ENCODE measurements around the gene SCTR.
"Not testable (repeated sequence)": the region's sequence is repeated elsewhere in the genome, so short reads cannot be mapped to it uniquely, and the experiment has no call there.

The SCTR gene

DNA sequence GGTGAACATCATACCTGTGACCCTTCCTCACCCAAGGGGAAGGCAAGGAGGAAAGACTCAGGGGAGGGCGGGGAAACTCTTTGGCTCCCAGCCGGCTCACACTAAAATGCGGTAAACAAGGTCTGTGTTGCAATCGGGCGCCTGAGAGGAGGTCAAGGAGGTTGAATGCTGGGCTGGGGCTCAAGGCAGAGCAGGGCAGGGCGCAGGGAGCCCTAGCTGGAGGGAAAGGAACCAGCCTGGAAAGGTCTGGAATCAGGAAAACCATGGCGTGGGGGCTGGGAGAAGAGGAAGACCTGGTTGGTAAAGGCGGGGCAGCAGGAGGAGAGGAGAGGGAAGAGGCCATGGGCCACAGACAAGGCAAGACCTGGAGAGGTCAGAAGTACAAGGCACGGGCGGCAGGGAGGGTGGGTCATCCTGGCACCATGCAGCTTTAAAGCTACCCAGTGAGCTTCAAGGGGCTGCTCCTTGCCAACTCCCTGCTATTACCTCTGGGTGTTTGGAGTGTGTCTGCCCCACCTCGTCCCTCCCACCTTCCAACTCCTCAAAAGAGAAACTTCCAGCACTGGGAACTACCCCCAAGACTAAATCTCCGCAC is 97.4 kb downstream of the SCTR start:
- DNase-seq = no peak

GRCh38 chr2:119426396-119426675 is 97.9 kb downstream of the SCTR start:
- DNase-seq = no peak

- no peak for DNase-seq
Measured at GRCh38 chr2:119425620-119426395, 98.5 kb downstream of the SCTR start.

DNA sequence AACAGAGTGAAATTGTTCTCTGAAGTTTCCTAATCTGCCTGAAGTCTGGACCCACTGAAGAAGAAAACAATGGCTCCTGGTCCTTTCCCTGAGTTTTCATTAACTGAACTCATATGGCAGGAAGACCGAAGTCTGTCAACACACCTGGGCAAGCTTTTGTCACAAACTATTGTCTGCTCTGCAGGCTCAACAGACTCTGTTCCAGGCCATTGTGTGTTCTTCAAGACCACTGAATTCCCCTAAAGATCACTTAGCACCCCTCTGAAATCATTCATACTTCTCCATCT is 99.2 kb downstream of the SCTR start:
- DNase-seq = no peak

- no peak for DNase-seq
Measured at GRCh38 chr2:119424284-119425118, 99.8 kb downstream of the SCTR start.

DNA sequence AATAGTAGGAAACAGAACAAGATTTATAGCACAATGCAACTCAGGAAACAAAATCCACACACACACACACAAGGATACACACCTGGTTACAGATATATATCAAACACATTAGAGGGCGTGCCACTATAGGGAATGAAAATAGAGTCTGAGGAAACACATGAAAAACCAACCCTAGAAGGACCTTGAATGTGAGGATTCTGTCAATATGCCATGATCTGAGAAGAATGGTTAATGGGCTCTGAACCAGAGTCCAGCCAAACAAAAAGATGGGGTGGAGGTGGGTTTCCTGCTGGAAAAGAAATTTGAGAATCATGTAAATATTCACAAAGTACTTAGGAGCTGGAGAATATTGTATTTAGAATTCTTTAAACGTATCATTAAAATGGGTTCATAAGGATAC is 100.5 kb downstream of the SCTR start:
- DNase-seq = no peak

DNA sequence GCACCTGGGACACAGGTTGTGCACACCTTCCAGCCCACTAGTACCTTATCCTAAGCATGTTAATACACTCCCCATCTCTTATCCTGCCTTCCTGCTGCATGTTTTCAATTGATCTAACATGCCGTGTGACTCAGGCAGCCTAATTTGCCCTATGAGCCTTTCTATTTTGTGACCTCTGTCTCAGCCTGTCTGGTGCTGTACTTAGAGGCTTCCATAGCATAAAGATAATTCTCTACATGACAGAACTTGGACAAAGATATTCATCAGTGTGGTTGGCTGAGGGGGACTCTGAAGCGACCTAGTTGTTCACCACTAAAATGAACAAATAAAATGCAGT is 101.2 kb downstream of the SCTR start:
- no peak for DNase-seq

DNA sequence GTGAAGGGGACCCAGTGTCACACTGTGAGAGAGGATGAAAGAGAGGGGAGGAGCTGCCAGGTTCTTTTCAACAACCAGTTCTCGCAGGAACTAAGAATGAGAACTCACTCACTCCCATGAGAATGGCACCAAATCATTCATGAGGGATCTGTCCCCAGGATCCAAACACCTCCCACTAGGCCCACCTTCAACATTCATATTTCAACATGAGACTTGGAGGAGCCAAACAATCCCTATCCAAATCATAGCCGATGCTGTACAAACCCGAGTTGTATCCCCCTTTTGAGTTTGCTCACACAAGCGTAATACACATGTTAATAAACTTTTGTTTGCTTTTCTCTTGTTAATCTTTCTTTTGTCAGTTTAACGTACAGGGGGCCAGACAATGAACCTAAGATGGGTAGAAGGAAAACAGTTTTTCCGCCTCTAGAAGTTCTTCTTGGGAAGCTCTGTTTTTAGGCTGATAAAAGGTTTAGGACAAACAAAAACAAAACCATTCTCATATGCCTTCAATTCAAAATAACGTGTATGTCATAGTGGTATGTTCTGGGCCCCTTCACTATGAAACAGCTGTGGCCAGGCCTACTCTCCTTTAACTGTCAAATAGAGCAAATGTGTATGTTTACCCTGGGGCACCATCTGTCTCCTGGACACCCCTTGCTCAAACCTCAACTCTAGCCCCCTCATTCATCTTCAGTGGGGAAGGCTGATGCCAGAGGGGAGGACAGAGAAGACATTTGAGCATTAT is 101.7 kb downstream of the SCTR start:
- DNase-seq = no peak

DNA sequence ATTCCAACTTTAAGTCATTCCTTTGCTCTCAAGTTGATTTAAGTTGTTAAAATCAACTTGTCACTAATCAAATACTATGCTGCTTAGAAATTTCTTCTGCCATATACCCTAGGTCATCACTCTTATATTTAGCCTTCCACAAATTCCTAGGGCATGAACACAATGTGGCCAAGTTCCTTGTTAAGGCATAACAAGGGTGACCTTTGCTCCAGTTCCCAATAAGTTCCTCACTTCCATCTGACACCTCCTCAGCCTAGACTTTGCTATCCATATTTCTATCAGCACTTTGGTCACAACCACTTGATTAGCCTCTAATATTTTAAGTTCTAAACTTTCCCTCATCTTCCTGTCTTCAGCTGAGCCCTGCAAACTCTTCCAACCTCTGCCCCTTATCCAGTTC is 102.5 kb downstream of the SCTR start:
- DNase-seq = no peak

DNA sequence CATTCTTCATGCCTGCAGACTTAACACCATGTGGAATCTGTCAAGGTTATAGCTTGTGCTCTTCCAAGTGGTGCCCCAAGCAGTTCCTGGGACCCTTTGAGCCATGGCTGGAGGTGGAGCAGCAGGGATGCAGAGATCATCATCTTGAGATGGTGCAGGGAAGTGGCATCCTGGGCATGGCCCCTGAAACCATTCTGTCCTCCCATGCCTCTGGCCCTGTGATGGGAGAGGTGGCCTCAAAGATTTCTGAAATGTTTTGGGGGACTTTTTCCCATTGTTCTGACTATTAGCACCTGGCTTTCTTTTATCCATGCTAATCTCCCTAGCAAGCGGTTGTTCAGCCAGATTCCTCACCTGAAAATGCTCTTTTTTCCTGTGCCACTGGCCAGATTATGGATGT is 103.0 kb downstream of the SCTR start:
- DNase-seq = no peak

GRCh38 chr2:119419803-119420508 is 104.3 kb downstream of the SCTR start:
- DNase-seq = no peak

GRCh38 chr2:119419065-119419464 is 105.2 kb downstream of the SCTR start:
- no peak for DNase-seq

GRCh38 chr2:119417908-119418307 is 106.4 kb downstream of the SCTR start:
- DNase-seq = no peak

- DNase-seq = no peak
Measured at GRCh38 chr2:119416299-119416923, 107.9 kb downstream of the SCTR start.

- DNase-seq = no peak
Measured at GRCh38 chr2:119415630-119416029, 108.7 kb downstream of the SCTR start.

DNA sequence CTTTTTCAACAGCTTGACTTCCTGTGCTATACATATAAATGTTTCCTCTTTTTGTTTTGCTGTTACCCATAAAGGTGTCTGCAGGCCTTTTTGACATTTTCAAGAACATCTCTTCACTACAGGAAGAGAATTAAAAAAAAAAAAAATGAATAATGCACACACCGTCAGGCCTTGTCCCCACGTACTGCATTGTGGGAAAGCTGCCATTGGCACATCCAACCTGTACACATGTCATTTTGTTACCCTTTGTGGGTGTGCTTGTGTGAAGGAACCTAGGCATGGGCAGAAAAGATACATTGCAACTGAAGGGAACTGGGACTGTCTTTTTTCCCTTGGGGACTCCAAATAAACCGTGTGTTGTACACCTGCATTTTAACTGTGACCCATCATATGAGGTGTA is 109.4 kb downstream of the SCTR start:
- no peak for DNase-seq

DNA sequence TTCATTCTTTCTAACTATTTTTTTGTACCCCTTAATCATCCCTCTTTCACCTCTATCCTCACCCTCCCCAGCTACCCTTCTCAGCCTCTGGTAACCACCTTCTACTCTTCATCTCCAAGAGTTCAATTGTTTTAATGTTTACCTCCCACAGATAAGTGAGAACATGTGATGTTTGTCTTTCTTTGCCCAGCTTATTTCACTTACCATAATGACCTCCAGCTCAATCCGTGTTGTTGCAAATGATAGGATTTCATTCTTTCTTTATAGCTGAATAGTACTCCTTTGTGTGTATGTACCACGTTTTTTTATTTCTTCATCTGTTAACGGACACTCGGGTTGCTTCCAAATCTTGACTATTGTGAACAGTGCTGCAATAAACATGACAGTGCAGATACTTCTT is 114.8 kb downstream of the SCTR start:
- peak; percentile 56 for DNase-seq

- DNase-seq = peak; percentile 54
Measured at GRCh38 chr2:119408221-119408619, 116.1 kb downstream of the SCTR start.

DNA sequence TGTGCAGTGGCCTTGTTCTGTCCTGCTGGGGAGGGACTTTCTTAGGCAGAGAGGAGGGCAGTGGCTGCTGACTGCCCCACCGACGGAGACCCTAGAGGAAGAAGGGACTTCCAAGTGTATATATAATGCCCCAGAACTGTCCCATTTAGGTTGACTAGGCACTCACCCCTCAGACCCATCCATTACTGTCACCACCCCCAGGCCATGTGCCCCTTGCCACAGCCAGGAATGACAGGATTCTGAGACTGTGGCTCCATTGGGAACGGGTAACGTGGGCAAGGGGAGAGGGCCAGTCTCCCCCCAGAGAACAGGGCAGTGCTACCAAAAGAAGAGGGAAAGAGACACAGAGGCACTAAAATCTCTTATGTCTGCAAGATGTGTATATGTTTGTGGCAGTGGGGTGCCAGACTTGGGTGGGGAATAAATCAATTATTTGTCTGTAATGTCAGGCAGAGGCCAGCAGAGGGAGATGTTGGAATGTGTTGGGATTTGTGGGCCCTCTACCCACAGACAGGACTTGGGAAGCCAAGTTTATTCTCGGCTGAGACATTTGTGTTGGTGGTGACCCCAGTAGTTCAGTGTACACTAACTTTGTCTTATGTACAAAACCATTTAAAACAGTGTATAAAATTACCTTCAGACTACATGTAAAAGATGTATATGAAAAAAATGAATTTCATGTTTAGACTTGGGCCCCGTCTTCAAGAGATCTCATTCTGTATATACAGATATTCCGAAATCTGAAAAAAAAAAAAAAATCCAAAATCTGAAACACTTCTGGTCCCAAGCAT is 116.7 kb downstream of the SCTR start:
- DNase-seq = peak; percentile 50

DNA sequence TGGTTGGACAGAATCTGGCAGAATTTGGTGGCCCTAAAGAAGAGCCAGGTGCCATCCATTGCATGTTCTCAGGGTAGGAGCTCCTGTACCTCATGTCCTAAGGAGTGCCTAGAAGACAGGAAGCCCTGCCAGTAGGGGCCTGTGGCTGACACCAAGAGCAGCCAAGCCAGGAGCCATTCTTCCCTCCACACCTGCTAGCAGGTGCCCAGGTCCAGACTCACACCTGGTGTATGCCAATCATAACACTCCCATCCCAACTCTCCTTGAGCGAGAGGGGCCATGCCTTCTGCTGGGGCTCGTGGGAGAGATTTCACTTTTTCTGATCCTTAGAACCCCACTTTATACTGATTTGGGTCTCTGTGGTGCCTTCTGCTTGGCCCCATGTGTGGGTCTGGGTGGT is 119.1 kb downstream of the SCTR start:
- no peak for DNase-seq

DNA sequence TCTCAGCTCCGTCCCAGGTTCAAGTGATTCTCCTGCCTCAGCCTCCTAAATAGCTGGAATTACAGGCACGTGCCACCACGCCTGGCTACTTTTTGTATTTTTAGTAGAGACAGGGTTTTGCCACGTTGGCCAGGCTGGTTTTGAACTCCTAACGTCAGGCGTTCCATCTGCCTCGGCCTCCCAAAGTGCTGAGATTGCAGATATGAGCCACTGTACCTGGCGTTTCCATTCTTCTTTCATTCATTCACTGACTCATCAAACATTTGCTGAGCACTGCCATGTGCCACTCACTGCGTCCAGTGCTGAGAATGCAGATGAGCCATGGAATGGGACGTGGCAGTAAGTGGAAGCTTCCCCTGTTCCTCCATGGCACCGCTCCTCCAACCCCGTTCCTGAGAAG is 120.7 kb downstream of the SCTR start:
- not testable (repeated sequence) for DNase-seq

All from NCI-H2029 (cell line).